GM12892 (cell line): Measurements from ENCODE around the gene PDGFRB.

Source experiments
- POLR2A ChIP-seq: IDR thresholded peaks from 2 replicates; pipeline ENCODE4 v1.6.1; 2011; ENCODE audit warnings: low read depth, low read length, control low read depth
- POLR2AphosphoS5 ChIP-seq: IDR thresholded peaks from 2 replicates; pipeline ENCODE4 v1.6.1; 2011; ENCODE audit warnings: low read depth, low read length, control low read depth

- TF ChIP-seq POLR2A (no peak), POLR2AphosphoS5 (no peak)
Measured at GRCh38 chr5:150186897-150187296, 31.3 kb upstream of the PDGFRB start.
